ENCODE data around the gene DOP1B. TPM values are rescaled to one million over a fixed set of nuclear protein-coding genes. Genes with fewer than 3 reads are reported as not detected.
A peak's percentile ranks its signal among the peaks of the same experiment; 100 is the strongest.

Gene DOP1B
- total RNA-seq: 10 to 100 TPM; 14.6 to 20.6 TPM

GRCh38 chr21:36156815-36157670 lies at the start of gene DOP1B:
TSS of gene DOP1B (plus strand) at chr21:36156824. CDS start at chr21:36164734, 7,910 bp downstream.
- no peak for TF ChIP-seq CTCF (IDR thresholded peaks at IDR 0.05)
- Histone ChIP-seq H3K27ac (peak within 1 kb of the TSS; percentile 45 to 57), H3K9me3 (no peaks in the 10 kb centered on the region), H3K36me3 (no peaks in the 10 kb centered on the region), H3K27me3 (replicated peaks; ENCODE audit: insufficient read depth) (no peaks in the 10 kb centered on the region), H3K4me1 (ENCODE audit: control insufficient read depth in 1 of 2, low read depth in 2 of 2) (peaks cover 5 to 15% of the 10 kb centered on the region in 2 donors), H3K4me3 (peak within 1 kb of the TSS; percentile 82)
- ATAC-seq (ENCODE audit: insufficient number of reproducible peaks, low FRiP score, low read depth) (peak; percentile 2), DNase-seq (ENCODE audit: low spot score) (no peak)

GRCh38 chr21:36109868-36110267 lies 46.8 kb upstream of the DOP1B start:
- H3K27ac ChIP-seq: no peak overlapping the region
- no peaks in the 10 kb centered on the region for H3K36me3 ChIP-seq
- no peak for ATAC-seq (ENCODE audit: insufficient number of reproducible peaks, low FRiP score, low read depth)
- DNase-seq (ENCODE audit: low spot score): no peak
- H3K4me1 ChIP-seq (ENCODE audit: control insufficient read depth in 1 of 2, low read depth in 2 of 2): peaks cover 0 to 5% of the 10 kb centered on the region in 2 donors
- TF ChIP-seq CTCF (IDR thresholded peaks at IDR 0.05): no peak
- no peaks in the 10 kb centered on the region for H3K9me3 ChIP-seq
- no peaks in the 10 kb centered on the region for H3K27me3 ChIP-seq (replicated peaks; ENCODE audit: insufficient read depth)
- H3K4me3 ChIP-seq: no peak overlapping the region

- Histone ChIP-seq H3K4me3 (no peak overlapping the region), H3K9me3 (no peaks in the 10 kb centered on the region), H3K27me3 (replicated peaks; ENCODE audit: insufficient read depth) (no peaks in the 10 kb centered on the region), H3K36me3 (no peaks in the 10 kb centered on the region), H3K27ac (no peak overlapping the region), H3K4me1 (ENCODE audit: control insufficient read depth in 1 of 2, low read depth in 2 of 2) (peaks cover 0 to 5% of the 10 kb centered on the region in 2 donors)
- ATAC-seq (ENCODE audit: insufficient number of reproducible peaks, low FRiP score, low read depth) (no peak), DNase-seq (ENCODE audit: low spot score) (no peak)
- TF ChIP-seq CTCF (IDR thresholded peaks at IDR 0.05): no peak
Measured at GRCh38 chr21:36111238-36111637, 45.4 kb upstream of the DOP1B start.

GRCh38 chr21:36113647-36114428 lies 42.8 kb upstream of the DOP1B start:
- TF ChIP-seq CTCF (IDR thresholded peaks at IDR 0.05): no peak
- peak overlapping the region; percentile 71 for H3K4me3 ChIP-seq
- H3K27me3 ChIP-seq (replicated peaks; ENCODE audit: insufficient read depth): no peaks in the 10 kb centered on the region
- no peaks in the 10 kb centered on the region for H3K36me3 ChIP-seq
- H3K27ac ChIP-seq: no peak overlapping the region
- ATAC-seq (ENCODE audit: insufficient number of reproducible peaks, low FRiP score, low read depth) (no peak), DNase-seq (ENCODE audit: low spot score) (no peak)
- H3K9me3 ChIP-seq: no peaks in the 10 kb centered on the region
- peaks cover 0 to 5% of the 10 kb centered on the region in 2 donors for H3K4me1 ChIP-seq (ENCODE audit: control insufficient read depth in 1 of 2, low read depth in 2 of 2)

GRCh38 chr21:36115138-36115730 lies 41.4 kb upstream of the DOP1B start:
- no peak for TF ChIP-seq CTCF (IDR thresholded peaks at IDR 0.05)
- Histone ChIP-seq H3K36me3 (no peaks in the 10 kb centered on the region), H3K27me3 (replicated peaks; ENCODE audit: insufficient read depth) (no peaks in the 10 kb centered on the region), H3K27ac (no peak overlapping the region), H3K4me3 (no peak overlapping the region), H3K9me3 (no peaks in the 10 kb centered on the region), H3K4me1 (ENCODE audit: control insufficient read depth in 1 of 2, low read depth in 2 of 2) (peaks cover 0 to 5% of the 10 kb centered on the region in 2 donors)
- DNase-seq (ENCODE audit: low spot score) (no peak), ATAC-seq (ENCODE audit: insufficient number of reproducible peaks, low FRiP score, low read depth) (no peak)
